Activated T-cell treated with anti-CD3 and anti-CD28 coated beads, Interleukin-2, amount 50 U/mL, for 1 hour (primary cell): ENCODE measurements around the gene MED25.

Source experiments
- DNase-seq: peaks from one replicate; pipeline ENCODE4 v3.0.0-alpha.2; 2020

The MED25 gene

DNA sequence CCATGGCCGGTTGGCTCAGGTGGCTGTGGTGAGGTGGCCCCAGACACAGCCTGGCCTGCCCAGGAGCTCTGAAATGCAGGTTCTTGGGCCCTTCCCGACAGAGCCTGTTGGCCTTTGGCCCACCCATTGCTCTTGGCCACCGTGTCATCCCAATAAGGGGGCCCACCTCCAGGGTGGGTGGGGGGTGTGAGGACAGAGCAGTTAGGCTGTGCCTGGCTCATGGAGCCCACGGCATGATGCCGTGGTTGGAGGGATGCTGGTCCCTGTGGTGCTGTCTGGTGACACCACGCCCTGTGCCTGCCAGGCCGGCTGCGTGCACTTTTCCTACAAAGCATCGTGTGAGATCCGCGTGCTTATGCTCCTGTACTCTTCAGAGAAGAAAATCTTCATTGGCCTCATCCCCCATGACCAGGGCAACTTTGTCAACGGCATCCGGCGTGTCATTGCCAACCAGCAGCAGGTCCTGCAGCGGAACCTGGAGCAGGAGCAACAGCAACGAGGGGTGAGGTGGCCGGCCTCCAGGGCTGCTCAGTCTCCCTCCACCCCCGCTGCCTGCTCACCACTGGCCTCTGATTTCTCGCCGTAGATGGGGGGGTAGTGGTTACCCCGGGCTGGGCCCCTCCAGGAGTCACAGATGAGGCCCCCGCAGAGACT is 41.7 kb downstream of the MED25 start:
- no peak for DNase-seq

- DNase-seq: no peak
These were observed 42.4 kb downstream of the MED25 start for GRCh38 chr19:49860336-49861102.

DNA sequence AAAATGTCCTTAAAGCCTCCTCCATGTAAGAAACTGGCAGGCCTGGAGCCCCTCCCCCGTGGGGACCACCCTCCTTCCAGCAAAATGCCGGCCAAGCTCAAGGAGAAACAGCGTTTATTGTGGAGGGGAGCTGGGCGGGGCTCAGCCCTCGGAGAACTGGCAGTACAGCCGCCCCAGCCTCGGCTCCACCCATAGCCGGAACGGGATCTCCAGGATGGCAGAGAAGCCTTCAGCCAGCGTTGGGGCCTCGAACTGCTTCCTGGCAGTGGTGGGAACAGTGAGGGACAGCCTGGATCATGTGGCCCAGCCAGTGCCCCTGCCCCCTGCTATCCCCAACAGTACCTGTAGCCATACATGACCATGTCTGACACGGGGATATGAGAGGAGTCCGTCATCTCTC is 43.0 kb downstream of the MED25 start:
- DNase-seq: no peak

- DNase-seq: no peak
These were observed 43.7 kb downstream of the MED25 start for GRCh38 chr19:49861541-49862378.

DNA sequence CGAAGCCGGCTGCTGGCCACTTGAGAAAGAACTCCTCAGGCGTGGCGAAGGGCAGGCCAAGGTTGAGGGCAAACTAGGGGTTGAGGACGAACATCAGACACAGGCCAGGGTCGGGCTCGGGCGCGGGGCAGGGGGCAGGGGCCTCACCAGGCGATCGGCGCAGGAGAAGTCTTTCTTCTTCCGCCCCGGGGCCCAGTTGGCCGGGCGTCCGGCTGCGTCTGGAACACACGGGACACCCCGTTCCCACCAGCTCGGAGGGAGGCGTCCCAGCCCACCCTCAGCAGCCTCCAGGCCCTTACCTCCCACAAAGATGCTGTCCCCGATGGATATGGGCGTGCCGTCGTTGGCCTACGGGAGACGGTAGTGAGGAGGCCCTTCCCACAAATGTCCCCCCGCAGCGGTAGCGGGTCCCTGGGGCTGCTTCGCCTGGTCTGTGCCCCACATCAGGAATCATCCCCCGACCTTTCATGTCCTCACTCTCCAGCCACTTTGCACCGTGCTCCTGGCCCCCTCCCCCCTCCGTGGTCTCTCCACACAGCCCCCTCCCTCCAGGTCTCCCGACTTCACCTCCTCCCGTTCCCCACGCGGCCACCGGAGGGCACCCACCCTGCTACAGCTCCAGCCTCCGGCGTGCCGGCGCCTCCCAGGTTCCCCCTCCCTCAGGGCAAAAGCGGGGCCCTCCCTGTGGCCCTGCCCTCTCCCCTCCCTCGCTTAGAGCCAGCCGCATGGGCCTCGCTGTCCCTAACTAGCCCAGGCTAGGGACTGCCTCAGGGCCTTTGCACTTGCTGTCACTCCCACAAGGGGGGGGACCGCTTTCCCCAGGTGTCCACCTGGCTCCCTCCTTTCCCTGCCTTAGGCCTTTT is 44.5 kb downstream of the MED25 start:
- DNase-seq: no peak

- no peak for DNase-seq
These were observed 45.3 kb downstream of the MED25 start for GRCh38 chr19:49863254-49863934.

- no peak for DNase-seq
These were observed 45.8 kb downstream of the MED25 start for GRCh38 chr19:49863935-49864320.

DNA sequence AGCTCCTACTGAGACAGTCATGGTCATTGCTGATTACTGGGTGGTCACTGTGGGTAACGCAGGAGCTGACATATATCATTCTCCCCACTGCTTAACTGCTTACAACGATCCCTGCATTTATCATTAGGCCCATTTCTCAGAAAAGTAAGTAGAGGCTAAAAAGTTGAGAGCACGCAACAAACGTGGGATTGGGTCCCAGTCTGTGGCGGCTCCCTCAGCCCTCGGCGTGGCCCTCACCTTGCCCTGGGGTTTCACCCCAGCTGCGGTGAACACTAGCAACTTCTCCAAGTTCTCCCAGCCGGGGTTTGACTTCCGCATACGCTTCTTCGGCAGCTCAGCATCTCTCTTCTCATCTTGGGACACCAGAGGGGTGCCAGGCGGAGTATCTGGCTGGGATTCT is 46.8 kb downstream of the MED25 start:
- no peak for DNase-seq

DNA sequence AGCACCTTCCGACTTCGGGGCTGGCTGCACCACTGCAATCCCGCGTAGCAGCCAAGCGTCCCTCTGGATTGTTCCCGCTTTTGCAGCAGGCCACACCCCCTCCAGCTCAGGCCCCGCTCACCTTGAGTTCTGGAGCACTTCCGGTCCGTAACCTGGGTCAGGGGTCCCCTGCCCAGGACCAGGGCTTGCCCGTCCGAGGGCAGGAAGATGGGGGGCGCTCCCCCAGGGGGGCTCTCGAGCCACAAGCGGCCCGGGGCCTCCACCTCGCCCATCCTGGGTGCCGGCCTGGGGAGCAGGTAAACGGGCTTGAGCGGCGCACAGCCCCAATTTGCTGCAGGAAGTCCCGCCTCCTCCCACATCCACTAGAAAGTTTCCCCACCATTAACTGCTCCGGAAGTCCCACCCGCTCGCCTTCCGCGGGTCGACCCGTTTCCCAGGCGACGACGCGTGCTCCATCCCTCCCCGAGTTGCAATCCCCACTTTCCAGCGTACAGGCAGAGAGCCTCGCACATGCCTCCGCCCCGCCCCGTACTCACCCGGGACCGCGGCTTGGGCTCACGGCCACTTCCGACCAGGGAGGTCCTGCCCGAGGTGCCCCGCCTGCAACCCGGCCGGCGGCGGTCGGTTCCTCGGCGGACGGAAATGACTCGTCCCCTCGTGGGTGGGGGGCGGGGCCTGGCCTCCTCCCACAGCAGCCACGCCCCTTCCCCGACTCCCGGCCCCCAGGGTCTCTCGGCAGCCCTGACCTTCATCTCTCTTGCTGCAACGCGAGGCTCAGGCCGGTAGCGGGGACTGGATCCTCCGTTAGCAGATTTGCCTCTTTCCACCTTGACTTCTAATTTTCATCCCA is 49.1 kb downstream of the MED25 start, which contains the start of gene PNKP:
Gene PNKP, minus strand, starts transcription at position 644 of the 850 bp plus-strand sequence. Its CDS starts 372 bp downstream, at position 272.
- DNase-seq: peak; percentile 85

GRCh38 chr19:49869009-49869483 is 51.0 kb downstream of the MED25 start:
- no peak for DNase-seq

GRCh38 chr19:49869484-49870308 is 51.6 kb downstream of the MED25 start:
- DNase-seq: peak; percentile 91

GRCh38 chr19:49870309-49870901 is 52.3 kb downstream of the MED25 start:
- DNase-seq: no peak

GRCh38 chr19:49871349-49871985 is 53.4 kb downstream of the MED25 start:
- no peak for DNase-seq

DNA sequence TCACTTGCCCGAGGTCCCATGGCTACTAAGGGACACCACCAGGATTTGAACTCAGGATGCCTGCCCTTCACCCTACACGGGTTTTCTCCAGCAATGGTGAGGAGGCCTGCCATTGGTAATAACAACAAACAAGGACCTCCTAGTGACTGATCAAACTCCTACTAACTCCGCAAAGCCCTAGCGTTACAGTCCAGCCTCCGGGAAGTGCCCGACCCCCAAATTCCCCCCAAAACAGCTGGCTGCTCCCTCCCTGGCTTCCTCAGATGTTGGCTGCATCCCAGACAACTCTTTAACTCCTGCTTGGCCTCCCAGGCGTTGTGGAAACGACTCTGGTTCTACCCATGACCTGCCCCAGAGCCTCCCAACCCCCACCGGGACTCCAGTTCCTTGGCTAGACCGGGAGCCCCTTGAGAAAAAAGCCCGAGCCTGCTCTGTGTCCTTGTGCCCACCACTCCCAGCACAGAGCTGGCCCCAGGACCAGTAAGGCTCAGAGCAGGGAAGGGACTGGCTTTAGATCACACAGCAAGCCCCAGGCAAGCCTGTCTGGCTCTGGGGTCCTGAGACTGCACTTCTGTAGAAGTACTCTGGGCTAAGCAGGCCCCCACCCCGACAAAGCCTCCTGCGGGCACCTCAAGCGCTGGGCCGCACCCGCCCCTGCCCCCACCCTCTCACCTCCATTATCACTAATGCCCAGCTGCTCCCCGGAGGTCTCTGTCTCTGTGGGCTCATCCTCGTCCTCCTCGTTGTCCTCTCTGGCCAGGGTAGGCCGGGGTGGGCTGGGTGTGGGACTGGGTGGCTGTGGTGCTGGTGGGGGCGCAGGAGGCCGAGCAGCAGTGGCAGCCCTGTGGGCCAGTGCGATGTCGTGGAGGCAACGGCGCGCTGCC is 54.4 kb downstream of the MED25 start:
- DNase-seq: no peak

GRCh38 chr19:49873129-49873521 is 55.0 kb downstream of the MED25 start:
- no peak for DNase-seq

DNA sequence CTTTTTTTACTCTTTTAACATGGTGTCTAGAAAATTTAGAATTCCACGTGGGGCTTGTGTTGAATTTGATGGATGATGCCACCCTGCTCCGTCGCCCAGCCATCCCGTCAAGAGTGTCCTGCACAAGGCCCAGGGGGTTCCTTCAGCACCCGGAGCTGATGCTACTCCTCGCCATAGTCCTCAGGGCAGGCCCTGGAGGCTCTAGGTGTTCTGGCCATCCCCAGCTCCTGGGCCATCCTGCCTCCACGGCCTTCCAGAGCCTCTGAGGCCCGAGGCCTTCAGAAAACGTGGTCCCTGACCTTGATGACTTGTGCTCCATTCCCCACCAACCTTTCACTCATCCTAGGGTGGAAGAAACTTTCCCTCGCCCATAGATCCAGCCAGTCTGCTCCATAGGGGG is 55.7 kb downstream of the MED25 start:
- DNase-seq: no peak

DNA sequence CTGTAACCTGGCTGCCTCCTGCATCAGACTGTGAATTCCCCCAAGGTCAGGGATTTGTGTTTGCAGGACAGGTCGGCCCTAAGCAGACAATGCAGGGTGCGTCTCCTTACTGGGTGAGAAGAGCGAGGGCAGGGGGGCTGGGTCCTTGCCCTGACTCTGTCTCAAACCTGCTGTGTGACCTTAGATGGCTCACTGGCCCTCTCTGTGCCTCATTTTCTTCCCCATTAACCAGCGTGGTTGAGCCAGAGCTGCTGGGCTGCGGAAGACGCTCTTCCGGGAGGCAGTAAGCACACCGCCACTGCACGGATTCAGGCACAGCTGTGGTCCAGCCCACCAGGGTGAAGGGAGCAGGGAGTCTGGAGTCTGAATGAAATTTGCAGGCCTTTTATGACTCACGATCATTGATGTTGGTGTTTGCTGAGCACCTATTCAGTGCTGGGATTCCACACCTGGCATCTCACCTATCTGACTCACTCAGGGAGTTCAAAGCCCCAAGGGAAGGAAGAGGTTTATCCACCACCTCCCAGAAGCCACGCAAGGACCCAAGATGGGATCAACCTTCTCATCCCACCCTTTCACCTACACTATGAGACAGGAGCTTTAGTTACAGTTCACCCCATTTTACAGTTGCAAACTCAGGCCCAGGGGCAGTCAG is 56.5 kb downstream of the MED25 start:
- no peak for DNase-seq
